Endothelial cell of umbilical vein (primary cell): ENCODE measurements around the gene CD74. TPM values are rescaled to one million over a fixed set of nuclear protein-coding genes. Genes with fewer than 3 reads are reported as not detected.

Experiments
- BruUV-seq: library from RNA; stranded (reverse); fragments of 400-500 nt; replicated peaks from 2 replicates; lab custom pipeline; 2021; lab: Mats Ljungman, UMichigan
- CTCF ChIA-PET: fragments of 300-600, 350-600 bp; sonication (Branson Sonifier 250); formaldehyde crosslinking; loops from one replicate; lab custom pipeline; 2021; ENCODE audit warnings: antibody characterized with exemption, inconsistent platforms; lab: Charles Lee
- POLR2A ChIA-PET: fragments of 300-600, 350-600 bp; sonication (Branson Sonifier 250); formaldehyde crosslinking; loops from one replicate; lab custom pipeline; 2021; ENCODE audit warnings: antibody characterized with exemption, inconsistent platforms; lab: Charles Lee
- DNase-seq: peaks from one replicate; pipeline ENCODE4 v3.0.0-alpha.2; 2011; ENCODE audit warnings: low read depth, low spot score
- FAIRE-seq: peaks from 2 replicates; lab custom pipeline; 2011; peaks lifted over from hg19 to GRCh38; lab: Jason Lieb, UNC
- H2AFZ ChIP-seq: 2 replicates; pipeline ENCODE4 v1.6.0; 2012; ENCODE audit warnings: low read depth, low read length, control low read depth, inconsistent platforms
- H3K27ac ChIP-seq: 2 replicates; pipeline ENCODE4 v1.5.1; 2011; ENCODE audit warnings: low read depth, mild to moderate bottlenecking, control low read depth, low read length, moderate library complexity; ENCODE audit not compliant: insufficient read depth
- H3K27me3 ChIP-seq, 2 experiments: 2 replicates each; pipeline versions ENCODE4 v1.6.0 to v1.6.1; 2011; ENCODE audit warnings: low read length in 2 of 2, mixed read lengths in 1 of 2; ENCODE audit not compliant: control insufficient read depth in 2 of 2, insufficient read depth in 2 of 2
- H3K36me3 ChIP-seq, 2 experiments: 2 replicates in 1 of 2; 3 replicates in 1 of 2; pipeline ENCODE4 v1.5.1; 2011; ENCODE audit warnings: low read length in 2 of 2, mild to moderate bottlenecking in 1 of 2, moderate library complexity in 1 of 2; ENCODE audit not compliant: control insufficient read depth in 2 of 2, insufficient read depth in 2 of 2; ENCODE audit errors: extremely low read depth in 1 of 2
- H3K4me1 ChIP-seq: 3 replicates; pipeline ENCODE4 v1.5.1; 2011; ENCODE audit warnings: mild to moderate bottlenecking, low read length; ENCODE audit not compliant: control insufficient read depth, insufficient read depth; ENCODE audit errors: extremely low read depth
- H3K4me2 ChIP-seq: 2 replicates; pipeline ENCODE4 v1.6.1; 2011; ENCODE audit warnings: low read length, control low read depth, mixed read lengths; ENCODE audit not compliant: insufficient read depth
- H3K4me3 ChIP-seq, 3 experiments: fragments of 200-600 bp in 1 of 3; sonication (generic), shearing (Covaris generic) in 1 of 3; replicated peaks in 1 of 3; 2 replicates each; pipeline ENCODE4 v1.5.1; 2011 to 2016; ENCODE audit warnings: control low read depth in 3 of 3, low read length in 3 of 3, mild to moderate bottlenecking in 2 of 3, inconsistent platforms in 1 of 3, low read depth in 1 of 3, moderate library complexity in 1 of 3; ENCODE audit not compliant: insufficient read depth in 1 of 3
- H3K79me2 ChIP-seq: 2 replicates; pipeline ENCODE4 v1.6.0; 2012; ENCODE audit warnings: low read length, inconsistent platforms; ENCODE audit not compliant: control insufficient read depth, insufficient read depth
- H3K9ac ChIP-seq: replicated peaks from 2 replicates; pipeline ENCODE3; 2011; ENCODE audit warnings: low read length, control low read depth; ENCODE audit not compliant: insufficient read depth; ENCODE audit errors: extremely low read depth
- H3K9me1 ChIP-seq: replicated peaks from 3 replicates; pipeline ENCODE4 v1.6.0; 2011; ENCODE audit warnings: mild to moderate bottlenecking, low read length; ENCODE audit not compliant: control insufficient read depth, insufficient read depth; ENCODE audit errors: extremely low read depth
- H3K9me3 ChIP-seq: replicated peaks from 2 replicates; pipeline ENCODE4 v1.5.1; 2012; ENCODE audit warnings: low read length, inconsistent platforms; ENCODE audit not compliant: control insufficient read depth, insufficient read depth
- H4K20me1 ChIP-seq: replicated peaks from 2 replicates; pipeline ENCODE3; 2011; ENCODE audit warnings: mild to moderate bottlenecking, low read length; ENCODE audit not compliant: control insufficient read depth, insufficient read depth; ENCODE audit errors: extremely low read depth
- CTCF ChIP-seq, 2 donors: IDR thresholded peaks; 1 replicate in 1 of 2; 2 replicates in 1 of 2; pipeline ENCODE4 v1.5.1; 2011; ENCODE audit warnings: low read length in 2 of 2, mild to moderate bottlenecking in 2 of 2, moderate library complexity in 2 of 2, control low read depth in 1 of 2, inconsistent platforms in 1 of 2, low read depth in 1 of 2; ENCODE audit not compliant: insufficient read depth in 1 of 2; ENCODE audit errors: extremely low read depth in 1 of 2
- EZH2 ChIP-seq: IDR thresholded peaks from 2 replicates; pipeline ENCODE4 v1.6.1; 2012; ENCODE audit warnings: borderline replicate concordance, low read depth, mild to moderate bottlenecking, moderate library complexity, low read length, inconsistent platforms; ENCODE audit not compliant: severe bottlenecking
- JUN ChIP-seq: IDR thresholded peaks from 2 replicates; pipeline ENCODE4 v1.6.1; 2011; ENCODE audit warnings: borderline replicate concordance, low read depth; ENCODE audit not compliant: insufficient read length, insufficient read depth
- MYC ChIP-seq: IDR thresholded peaks from one replicate; pipeline ENCODE4 v1.6.1; 2011; ENCODE audit warnings: mild to moderate bottlenecking, low read depth, low read length
- POLR2A ChIP-seq: IDR thresholded peaks from 2 replicates; pipeline ENCODE4 v1.6.1; 2012; ENCODE audit warnings: low read depth, mild to moderate bottlenecking, control low read depth, low read length
- dilution Hi-C: fragments of 300-500 bp; cut with MboI; formaldehyde crosslinking; loops from one replicate; pipeline ENCODE4 v1.15.0; 2019; ENCODE audit warnings: low sequenced_read_pairs; ENCODE audit not compliant: extremely low pct_ligation_motif_present
- intact Hi-C: fragments of 100-400 bp; cut with micrococcal nuclease; formaldehyde crosslinking; loops from one replicate; pipeline ENCODE4 v1.10.0; 2022
- polyA plus RNA-seq, 4 experiments: library from polyadenylated mRNA; depleted of rRNA in 3 of 4; stranded (reverse) in 3 of 4; unstranded in 1 of 4; fragments of >200 nt; gene quantifications; 2 replicates each; pipeline versions ENCODE4 v1.2.1 to v1.2.3, GENCODE V29; 2011 to 2012; ENCODE audit warnings: missing spikeins in 1 of 4
- total RNA-seq: library from RNA; stranded (reverse); gene quantifications from 2 replicates; pipeline ENCODE4 v1.2.3, GENCODE V29; 2021

CD74 gene
- total and polyA plus RNA-seq, 2 donors (not counting 3 experiments of a cell fraction or from before 2014, with no cell fraction given): 0.62 to 1.3 TPM

DNA sequence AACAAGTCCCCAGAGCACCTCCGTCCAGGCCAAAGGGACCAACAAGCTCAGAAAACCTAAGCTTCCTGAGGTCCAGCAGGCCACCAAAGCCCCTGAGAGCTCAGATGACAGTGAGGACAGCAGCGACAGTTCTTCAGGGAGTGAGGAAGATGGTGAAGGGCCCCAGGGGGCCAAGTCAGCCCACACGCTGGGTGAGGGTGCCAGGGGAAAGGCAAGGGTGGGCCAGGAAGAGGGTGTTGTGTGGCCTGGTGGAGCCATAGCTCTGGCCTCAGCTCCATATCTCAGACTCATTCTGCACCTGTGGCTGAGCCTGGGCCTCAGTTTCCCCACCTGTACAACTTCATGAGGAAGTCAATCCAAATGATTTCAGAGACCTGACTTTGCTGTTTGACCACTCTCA, 20.7 kb downstream of the CD74 start:
- H3K4me3 ChIP-seq: no peak overlapping the region
- no peaks in the 10 kb centered on the region for H3K4me1 ChIP-seq
- POLR2A ChIA-PET: no interaction called here
- no peak for FAIRE-seq
- CTCF ChIA-PET: interaction anchor here (0.7 to 1.0 kb wide), 3 partner anchors 25 to 44 kb away, joined by 3 read pairs; no protein-coding TSS in a partner anchor
- H3K27ac ChIP-seq: no peak overlapping the region
- no peaks in the 10 kb centered on the region for H3K9me1 ChIP-seq
- no TSS peak for BruUV-seq
- H3K9ac ChIP-seq: no peak overlapping the region
- DNase-seq: no peak
- dilution Hi-C loops: no loop called here
- H3K27me3 ChIP-seq: no peaks in the 10 kb centered on the region
- no peak for TF ChIP-seq JUN
- TF ChIP-seq POLR2A: no peak
- no peak for TF ChIP-seq EZH2
- no peak for TF ChIP-seq MYC
- no peak for TF ChIP-seq CTCF (IDR thresholded peaks at IDR 0.05; ENCODE audit: extremely low read depth in 1 of 2, insufficient read depth in 1 of 2, low read depth in 1 of 2, low read length in 2 of 2)
- no peaks in the 10 kb centered on the region for H3K79me2 ChIP-seq
- H3K36me3 ChIP-seq: peaks cover 5 to 49% of the 10 kb centered on the region in 2 experiments
- intact Hi-C loops: no loop called here
- no peaks in the 10 kb centered on the region for H4K20me1 ChIP-seq
- H3K4me2 ChIP-seq: no peak overlapping the region
- H3K9me3 ChIP-seq: no peaks in the 10 kb centered on the region
- H2AFZ ChIP-seq: no peak overlapping the region
